Aorta (tissue), 5 donors: ENCODE data around the gene GPBP1. TPM values are rescaled to one million over a fixed set of nuclear protein-coding genes. Genes with fewer than 3 reads are reported as not detected.

Experiments
- ATAC-seq: fragments of 200-7000 bp; cut with Tn5 transposase; one replicate; pipeline ENCODE4 v1.9.1; 2022; ENCODE audit warnings: moderate library complexity; ENCODE audit not compliant: low FRiP score
- DNase-seq, 2 donors: peaks; one replicate each; pipeline ENCODE4 v3.0.0-alpha.2; 2020
- H3K27ac ChIP-seq, 2 donors: one replicate each; pipeline ENCODE4 v1.5.1; 2013; ENCODE audit warnings: low read length in 2 of 2, mild to moderate bottlenecking in 2 of 2, moderate library complexity in 2 of 2, control low read depth in 1 of 2, inconsistent platforms in 1 of 2, low read depth in 1 of 2
- H3K27me3 ChIP-seq, 2 donors: one replicate each; pipeline ENCODE4 v1.6.1; 2013; ENCODE audit warnings: control low read depth in 1 of 2, low read length in 1 of 2, mild to moderate bottlenecking in 1 of 2, moderate library complexity in 1 of 2; ENCODE audit not compliant: insufficient read depth in 2 of 2, control insufficient read depth in 1 of 2
- H3K36me3 ChIP-seq, 2 donors: one replicate each; pipeline ENCODE4 v1.6.1; 2013; ENCODE audit warnings: control low read depth in 1 of 2, low read length in 1 of 2, mild to moderate bottlenecking in 1 of 2; ENCODE audit not compliant: insufficient read depth in 2 of 2, control insufficient read depth in 1 of 2
- H3K4me1 ChIP-seq, 2 donors: one replicate each; pipeline ENCODE4 v1.6.1; 2013; ENCODE audit warnings: low read length in 2 of 2, control low read depth in 1 of 2, mild to moderate bottlenecking in 1 of 2, moderate library complexity in 1 of 2; ENCODE audit not compliant: insufficient read depth in 2 of 2, control insufficient read depth in 1 of 2
- H3K4me3 ChIP-seq, 2 donors: one replicate each; pipeline ENCODE4 v1.5.1; 2013; ENCODE audit warnings: low read length in 2 of 2, control low read depth in 1 of 2, mild to moderate bottlenecking in 1 of 2
- H3K9me3 ChIP-seq: one replicate; pipeline ENCODE4 v1.6.1; 2013; ENCODE audit warnings: mild to moderate bottlenecking, low read length; ENCODE audit not compliant: control insufficient read depth
- WGBS, 2 donors: extraction: QIAGEN DNeasy Blood & Tissue Kit; methylation state at CpG; one replicate each; pipeline ENCODE4 v1.1.7; 2013; 5-methylcytosine and 5-hydroxymethylcytosine counted together
- intact Hi-C, 2 donors: fragments of 100-400 bp; cut with DNase I; formaldehyde crosslinking; loops; one replicate each; pipeline versions ENCODE4 v1.14.2 to v1.15.0; 2022
- polyA plus RNA-seq, 2 donors: library from polyadenylated mRNA; stranded (reverse); fragments of 200-250 nt; gene quantifications; one replicate each; pipeline ENCODE4 v1.2.3, GENCODE V29; 2013
- total RNA-seq, 2 donors: library from RNA; stranded (reverse); fragmentation: NEBNext Ultra II Directional; extraction: Animal tissue kit (Norgen Biotek cat#: 25700); gene quantifications; one replicate each; pipeline ENCODE4 v1.2.1, GENCODE V29; 2021
- donor health status: healthy with polysubstance abuse.
- donor health status: Bipolar disorder and iron deficiency.
- donor health status: DM: no; HTN: no; CAD: no.
- donor health status: DM: no; HTN: no; CAD: no.
- donor health status: DM: yes; HTN: yes; CAD: no.

GPBP1 gene
- total and polyA plus RNA-seq, 4 donors = 35.6 to 79.0 (median 52.7) TPM

DNA sequence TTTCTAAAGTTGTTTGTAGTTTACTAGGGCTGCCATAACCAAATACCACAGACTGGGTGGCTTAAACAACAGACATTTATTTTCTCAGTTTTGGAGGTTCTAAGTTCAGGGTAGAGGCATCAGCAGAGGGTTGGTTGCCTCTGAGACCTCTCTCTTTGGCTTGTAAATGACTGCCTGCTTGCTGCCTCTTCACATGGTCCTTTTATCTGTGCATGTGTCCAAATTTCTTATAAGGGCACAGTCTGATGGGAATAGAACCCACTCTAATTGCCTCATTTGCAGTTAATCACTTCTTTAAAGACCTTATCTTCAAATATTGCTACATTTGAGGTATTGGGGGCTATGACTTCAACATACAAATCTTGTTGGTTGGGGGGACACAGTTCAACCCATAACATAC is 36.8 kb downstream of the GPBP1 start:
- Histone ChIP-seq H3K4me3 (no peak overlapping the region), H3K27me3 (no peaks in the 10 kb centered on the region), H3K9me3 (no peaks in the 10 kb centered on the region), H3K4me1 (no peaks in the 10 kb centered on the region), H3K27ac (no peak overlapping the region), H3K36me3 (no peaks in the 10 kb centered on the region)
- DNase-seq = no peak
- intact Hi-C loops = no loop called here
- no peak for ATAC-seq

DNA sequence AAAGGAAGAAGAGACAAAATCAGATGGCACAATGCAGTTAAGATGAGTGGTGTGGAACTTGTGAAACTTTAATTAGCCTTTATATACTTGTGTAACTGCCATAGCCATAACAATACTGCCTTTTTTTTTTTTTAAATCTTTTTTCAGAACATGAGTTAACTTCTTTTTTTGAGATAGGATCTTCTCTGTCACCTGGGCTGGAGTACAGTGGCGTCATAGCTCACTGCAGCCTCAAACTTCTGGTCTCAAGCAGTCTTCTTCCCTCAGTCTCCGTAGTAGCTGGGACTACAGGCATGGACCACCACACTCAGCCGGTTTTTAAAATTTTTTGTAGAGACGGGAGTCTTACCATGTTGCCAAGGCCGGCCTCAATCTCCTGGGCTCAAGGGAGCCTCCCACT is 37.2 kb downstream of the GPBP1 start:
- H3K4me1 ChIP-seq = no peaks in the 10 kb centered on the region
- H3K27me3 ChIP-seq = no peaks in the 10 kb centered on the region
- WGBS, 2 donors = 86 to 89% methylated on average over 5 of the region's 5 CpGs
- H3K4me3 ChIP-seq = no peak overlapping the region
- H3K9me3 ChIP-seq = no peaks in the 10 kb centered on the region
- H3K36me3 ChIP-seq = no peaks in the 10 kb centered on the region
- H3K27ac ChIP-seq = no peak overlapping the region
- DNase-seq = no peak
- intact Hi-C loops = no loop called here
- ATAC-seq = peak; percentile 25

GRCh38 chr5:57215629-57216195 is 41.9 kb downstream of the GPBP1 start:
- no peak for DNase-seq
- H3K9me3 ChIP-seq = no peaks in the 10 kb centered on the region
- 67 to 70% methylated on average over 4 of the region's 4 CpGs for WGBS, 2 donors
- H3K27ac ChIP-seq = no peak overlapping the region
- no peaks in the 10 kb centered on the region for H3K36me3 ChIP-seq
- no peaks in the 10 kb centered on the region for H3K4me1 ChIP-seq
- intact Hi-C loops = loop anchor here (5.0 kb wide), 3 partner anchors 38 to 263 kb away; partner anchors contain the start of genes GPBP1 (in 1 of the 2) and MIER3 (in 1 of the 2)
- H3K27me3 ChIP-seq = no peaks in the 10 kb centered on the region
- no peak overlapping the region for H3K4me3 ChIP-seq
- ATAC-seq = no peak

DNA sequence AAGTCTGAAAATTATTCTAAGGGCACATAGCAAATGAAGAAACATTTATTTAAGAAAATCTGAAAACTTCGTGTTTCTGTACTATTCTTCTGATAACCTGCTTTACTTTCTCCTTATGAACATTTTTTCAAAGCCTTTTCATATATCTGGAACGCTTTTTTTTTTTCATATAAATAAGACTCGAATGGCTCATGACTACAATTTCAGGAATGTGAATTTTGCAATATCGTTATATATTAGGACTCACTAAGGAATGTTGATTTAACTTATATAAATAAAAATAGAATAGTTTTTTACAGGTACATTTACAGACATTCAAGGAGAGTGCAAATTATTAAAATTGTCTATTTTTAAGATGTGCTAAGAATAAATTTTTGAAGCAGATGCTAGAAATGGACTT is 42.9 kb downstream of the GPBP1 start:
- intact Hi-C loops = loop anchor here (5.0 kb wide), 3 partner anchors 39 to 264 kb away; partner anchors contain the start of genes GPBP1 (in 1 of the 2) and MIER3 (in 1 of the 2)
- H3K9me3 ChIP-seq = no peaks in the 10 kb centered on the region
- no peaks in the 10 kb centered on the region for H3K36me3 ChIP-seq
- H3K4me3 ChIP-seq = no peak overlapping the region
- ATAC-seq (no peak), DNase-seq (no peak)
- WGBS, 2 donors = 15 to 19% methylated on average over 4 of the region's 4 CpGs
- H3K27ac ChIP-seq = no peak overlapping the region
- no peaks in the 10 kb centered on the region for H3K27me3 ChIP-seq
- H3K4me1 ChIP-seq = no peaks in the 10 kb centered on the region

DNA sequence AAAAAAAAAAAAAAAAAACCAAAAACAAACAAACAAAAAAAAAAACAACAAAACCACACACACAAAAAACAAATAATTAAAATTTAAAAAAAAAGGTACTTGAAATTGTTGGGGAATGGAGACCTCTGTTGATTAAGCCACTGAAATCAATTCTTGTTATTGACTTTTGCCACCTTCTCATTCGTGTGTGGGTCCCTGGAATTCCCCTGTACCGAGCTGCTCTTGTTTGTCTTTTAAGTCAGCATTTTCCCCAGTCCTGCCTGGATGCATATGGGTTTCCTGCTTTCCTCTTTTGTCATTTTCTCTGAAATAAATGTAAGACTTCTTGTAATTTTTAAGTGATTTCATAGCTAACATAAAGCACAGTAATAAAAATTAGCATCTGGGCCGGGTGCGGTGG is 45.5 kb downstream of the GPBP1 start:
- DNase-seq (no peak), ATAC-seq (no peak)
- no peaks in the 10 kb centered on the region for H3K9me3 ChIP-seq
- no peak overlapping the region for H3K4me3 ChIP-seq
- no peaks in the 10 kb centered on the region for H3K36me3 ChIP-seq
- no peaks in the 10 kb centered on the region for H3K27me3 ChIP-seq
- no peak overlapping the region for H3K27ac ChIP-seq
- intact Hi-C loops = loop anchor here (5.0 kb wide), 3 partner anchors 42 to 267 kb away; partner anchors contain the start of genes GPBP1 (in 1 of the 2) and MIER3 (in 1 of the 2)
- H3K4me1 ChIP-seq = no peaks in the 10 kb centered on the region
- WGBS, 2 donors = 67 to 68% methylated on average over 4 of the region's 4 CpGs

GRCh38 chr5:57221049-57221568 is 47.2 kb downstream of the GPBP1 start:
- H3K27ac ChIP-seq = no peak overlapping the region
- H3K36me3 ChIP-seq = no peaks in the 10 kb centered on the region
- H3K27me3 ChIP-seq = no peaks in the 10 kb centered on the region
- 73 to 77% methylated on average over 2 of the region's 2 CpGs for WGBS, 2 donors
- H3K4me3 ChIP-seq = no peak overlapping the region
- H3K9me3 ChIP-seq = no peaks in the 10 kb centered on the region
- no peaks in the 10 kb centered on the region for H3K4me1 ChIP-seq
- DNase-seq (no peak), ATAC-seq (peak; percentile 78)
- intact Hi-C loops = loop anchor here (5.0 kb wide), 2 partner anchors 269 to 319 kb away; partner anchors contain the start of gene MIER3 (in 1 of the 2)

DNA sequence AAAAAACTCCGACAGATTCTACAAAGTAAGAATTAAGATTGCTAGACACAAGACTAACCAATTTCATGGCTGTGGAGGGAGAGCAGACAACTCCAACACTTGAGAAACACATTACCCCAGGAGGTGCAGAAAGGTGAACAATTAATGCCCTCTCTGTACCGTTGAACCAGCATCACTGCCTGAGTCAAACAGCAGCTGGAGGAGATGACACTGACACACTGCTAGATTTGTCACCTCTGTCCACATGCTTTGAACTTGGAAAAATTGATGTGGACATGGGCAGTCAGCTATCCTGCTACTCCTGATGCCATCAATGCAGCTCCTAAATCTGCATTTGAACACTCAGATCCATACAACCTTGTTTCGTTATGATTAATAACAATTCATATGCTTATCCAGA is 51.7 kb downstream of the GPBP1 start:
- H3K9me3 ChIP-seq = no peaks in the 10 kb centered on the region
- intact Hi-C loops = no loop called here
- 85 to 88% methylated on average over 3 of the region's 3 CpGs for WGBS, 2 donors

GRCh38 chr5:57229313-57229712 is 55.5 kb downstream of the GPBP1 start:
- Histone ChIP-seq H3K27ac (no peak overlapping the region), H3K4me3 (no peak overlapping the region), H3K9me3 (no peaks in the 10 kb centered on the region), H3K4me1 (peaks cover 0 to 1% of the 10 kb centered on the region in 2 donors), H3K36me3 (no peaks in the 10 kb centered on the region), H3K27me3 (no peaks in the 10 kb centered on the region)
- intact Hi-C loops = no loop called here
- WGBS, 2 donors = 96 to 98% methylated on average over 4 of the region's 4 CpGs
- no peak for ATAC-seq
- DNase-seq = no peak

More for the DNA sequence above, 51.7 kb downstream of the GPBP1 start:
- no peak overlapping the region for H3K4me3 ChIP-seq
- no peaks in the 10 kb centered on the region for H3K27me3 ChIP-seq
- no peak overlapping the region for H3K27ac ChIP-seq
- no peaks in the 10 kb centered on the region for H3K36me3 ChIP-seq
- ATAC-seq (no peak), DNase-seq (no peak)
- H3K4me1 ChIP-seq = no peaks in the 10 kb centered on the region

GRCh38 chr5:57231607-57232006 is 57.7 kb downstream of the GPBP1 start:
- DNase-seq = no peak
- H3K9me3 ChIP-seq = no peaks in the 10 kb centered on the region
- peaks cover 0 to 2% of the 10 kb centered on the region in 2 donors for H3K4me1 ChIP-seq
- H3K27ac ChIP-seq = no peak overlapping the region
- ATAC-seq = no peak
- no peaks in the 10 kb centered on the region for H3K27me3 ChIP-seq
- no peak overlapping the region for H3K4me3 ChIP-seq
- H3K36me3 ChIP-seq = no peaks in the 10 kb centered on the region
- intact Hi-C loops = no loop called here
- WGBS, 2 donors = 63 to 77% methylated on average over 4 of the region's 4 CpGs
